Measurements from ENCODE around the gene DCDC2.
"Not testable (repeated sequence)": the region's sequence is repeated elsewhere in the genome, so short reads cannot be mapped to it uniquely, and the experiment has no call there.

Gene DCDC2

GRCh38 chr6:24327756-24328155 is 30.1 kb downstream of the DCDC2 start:
- DNase-seq, result no peak

GRCh38 chr6:24325978-24326377 is 31.9 kb downstream of the DCDC2 start:
- no peak for DNase-seq

GRCh38 chr6:24324617-24325016 is 33.2 kb downstream of the DCDC2 start:
- no peak for DNase-seq

- DNase-seq, result peak; percentile 49
Observed at GRCh38 chr6:24323632-24324337, 34.1 kb downstream of the DCDC2 start.

GRCh38 chr6:24322924-24323323 is 34.9 kb downstream of the DCDC2 start:
- DNase-seq, result no peak

GRCh38 chr6:24322446-24322845 is 35.4 kb downstream of the DCDC2 start:
- not testable (repeated sequence) for DNase-seq

- DNase-seq, result no peak
Observed at GRCh38 chr6:24321538-24322162, 36.2 kb downstream of the DCDC2 start.

GRCh38 chr6:24313251-24314141 is 44.4 kb downstream of the DCDC2 start:
- peak; percentile 54 for DNase-seq

GRCh38 chr6:24311775-24312174 is 46.1 kb downstream of the DCDC2 start:
- DNase-seq, result not testable (repeated sequence)

- no peak for DNase-seq
Observed at GRCh38 chr6:24307881-24308280, 50.0 kb downstream of the DCDC2 start.

GRCh38 chr6:24306936-24307335 is 50.9 kb downstream of the DCDC2 start:
- DNase-seq, result no peak

GRCh38 chr6:24306038-24306437 is 51.8 kb downstream of the DCDC2 start:
- DNase-seq, result no peak

- DNase-seq, result no peak
Observed at GRCh38 chr6:24296944-24297343, 60.9 kb downstream of the DCDC2 start.

GRCh38 chr6:24293852-24294251 is 64.0 kb downstream of the DCDC2 start:
- DNase-seq, result not testable (repeated sequence)

- DNase-seq, result no peak
Observed at GRCh38 chr6:24287239-24287638, 70.6 kb downstream of the DCDC2 start.

- no peak for DNase-seq
Observed at GRCh38 chr6:24284006-24284405, 73.9 kb downstream of the DCDC2 start.

- DNase-seq, result peak; percentile 87
Observed at GRCh38 chr6:24283043-24283985, 74.5 kb downstream of the DCDC2 start.

GRCh38 chr6:24274441-24275083 is 83.3 kb downstream of the DCDC2 start:
- DNase-seq, result no peak

GRCh38 chr6:24273096-24273870 is 84.6 kb downstream of the DCDC2 start:
- peak; percentile 38 for DNase-seq

- DNase-seq, result no peak
Observed at GRCh38 chr6:24272553-24272952, 85.3 kb downstream of the DCDC2 start.

GRCh38 chr6:24272148-24272547 is 85.7 kb downstream of the DCDC2 start:
- no peak for DNase-seq
